C4-2B (cell line): ENCODE results near the gene OXGR1.

Experiments
- H3K27ac ChIP-seq: fragments of 450-650 bp; 2 replicates; pipeline ENCODE4 v1.5.1; 2017
- ZFX ChIP-seq: fragments of 450-650 bp; IDR thresholded peaks from 2 replicates; pipeline ENCODE4 v1.6.1; 2017
- TF ChIP-seq, protein P1 (sequence below): fragments of 450-650 bp; conservative IDR thresholded peaks from 2 replicates; pipeline ENCODE4 v1.5.1; 2017; ENCODE audit warnings: mild to moderate bottlenecking

The OXGR1 gene

DNA sequence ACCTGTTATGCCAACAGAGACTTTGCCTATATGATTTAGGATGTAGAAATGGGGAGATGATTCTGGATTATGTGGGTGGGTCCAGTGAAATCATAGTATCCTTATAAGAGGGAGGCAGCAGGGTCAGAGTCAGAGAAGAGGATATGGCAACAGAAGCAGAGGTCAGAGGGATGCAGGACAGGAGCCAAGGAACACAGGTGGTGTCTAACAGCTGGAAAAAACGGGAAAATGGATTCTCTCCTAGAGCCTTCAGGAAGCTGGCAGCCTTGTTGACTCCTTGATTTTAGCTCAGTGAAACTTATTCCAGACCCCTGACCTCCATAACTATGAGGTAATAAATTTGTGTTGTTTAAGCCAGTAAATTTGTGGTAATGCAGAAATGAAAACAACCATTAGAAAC, 28.8 kb upstream of the OXGR1 start:
- TF ChIP-seq, protein P1, sequence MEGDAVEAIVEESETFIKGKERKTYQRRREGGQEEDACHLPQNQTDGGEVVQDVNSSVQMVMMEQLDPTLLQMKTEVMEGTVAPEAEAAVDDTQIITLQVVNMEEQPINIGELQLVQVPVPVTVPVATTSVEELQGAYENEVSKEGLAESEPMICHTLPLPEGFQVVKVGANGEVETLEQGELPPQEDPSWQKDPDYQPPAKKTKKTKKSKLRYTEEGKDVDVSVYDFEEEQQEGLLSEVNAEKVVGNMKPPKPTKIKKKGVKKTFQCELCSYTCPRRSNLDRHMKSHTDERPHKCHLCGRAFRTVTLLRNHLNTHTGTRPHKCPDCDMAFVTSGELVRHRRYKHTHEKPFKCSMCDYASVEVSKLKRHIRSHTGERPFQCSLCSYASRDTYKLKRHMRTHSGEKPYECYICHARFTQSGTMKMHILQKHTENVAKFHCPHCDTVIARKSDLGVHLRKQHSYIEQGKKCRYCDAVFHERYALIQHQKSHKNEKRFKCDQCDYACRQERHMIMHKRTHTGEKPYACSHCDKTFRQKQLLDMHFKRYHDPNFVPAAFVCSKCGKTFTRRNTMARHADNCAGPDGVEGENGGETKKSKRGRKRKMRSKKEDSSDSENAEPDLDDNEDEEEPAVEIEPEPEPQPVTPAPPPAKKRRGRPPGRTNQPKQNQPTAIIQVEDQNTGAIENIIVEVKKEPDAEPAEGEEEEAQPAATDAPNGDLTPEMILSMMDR, result no peak
- TF ChIP-seq ZFX, result no peak
- no peak overlapping the region for H3K27ac ChIP-seq

DNA sequence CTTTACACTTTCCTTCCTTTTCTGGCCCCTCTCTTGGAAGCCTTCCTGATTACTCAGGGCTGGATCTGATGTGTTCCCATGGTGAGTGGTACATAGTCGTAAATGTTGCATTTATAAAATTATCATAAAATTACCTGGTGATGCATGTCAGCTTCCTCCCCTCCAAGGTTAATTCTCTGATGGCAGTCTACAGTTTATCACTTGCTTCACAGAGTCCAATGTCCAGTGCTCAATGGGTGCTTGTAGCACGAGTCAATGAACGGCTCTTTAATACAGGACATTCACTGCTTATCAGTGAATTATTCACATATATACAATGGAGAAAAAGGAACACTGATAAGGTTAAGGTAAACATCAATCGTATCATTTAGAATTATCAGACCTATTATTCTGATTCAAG, 27.0 kb upstream of the OXGR1 start:
- TF ChIP-seq, protein P1, result no peak
- no peak for TF ChIP-seq ZFX
- H3K27ac ChIP-seq, result no peak overlapping the region

DNA sequence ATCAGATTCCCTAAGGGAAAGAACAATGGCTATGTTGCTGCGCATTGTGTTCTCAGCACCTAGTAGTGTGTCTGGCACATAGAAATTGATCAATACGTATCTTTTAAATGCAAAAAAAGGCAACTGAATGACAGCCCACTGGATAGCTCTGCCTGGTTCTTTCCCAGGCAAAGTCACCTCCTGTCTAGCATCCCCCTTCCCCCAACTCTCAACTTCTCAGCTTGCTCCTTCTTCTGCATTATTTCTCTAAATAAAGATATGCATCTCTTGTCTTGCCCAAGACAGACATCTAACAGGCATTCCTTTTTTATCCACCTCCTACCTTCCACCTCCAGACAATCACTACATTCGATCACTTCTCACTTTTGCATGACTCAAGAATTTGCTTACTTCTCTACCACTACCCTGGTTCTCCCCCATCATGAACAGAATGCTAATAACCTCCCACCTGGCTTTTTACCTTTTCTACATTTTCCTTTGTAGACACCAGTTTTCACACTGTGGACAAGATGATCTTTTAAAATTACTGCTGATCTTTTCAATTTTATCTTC, 26.5 kb upstream of the OXGR1 start:
- TF ChIP-seq, protein P1, result no peak
- no peak for TF ChIP-seq ZFX
- no peak overlapping the region for H3K27ac ChIP-seq

DNA sequence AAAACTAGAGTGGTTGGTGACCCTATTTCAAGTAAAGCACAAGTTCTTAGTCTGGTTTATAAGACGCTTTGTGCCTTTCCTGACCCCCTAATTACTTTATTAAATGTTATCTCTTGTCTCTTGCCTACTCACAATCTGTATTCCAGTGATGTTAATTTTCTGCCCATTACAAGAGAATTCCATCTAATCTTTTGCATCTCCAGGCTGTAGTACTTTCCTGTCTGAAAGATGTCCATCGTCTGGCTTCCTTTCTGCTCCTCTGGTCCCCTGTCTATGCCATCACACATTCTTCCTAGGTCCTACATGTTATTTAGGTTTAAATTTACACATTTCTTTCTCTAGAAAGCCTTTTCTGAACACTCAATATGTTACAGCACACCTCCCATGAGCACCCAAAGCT, 25.9 kb upstream of the OXGR1 start:
- H3K27ac ChIP-seq, result no peak overlapping the region
- no peak for TF ChIP-seq ZFX
- TF ChIP-seq, protein P1, result no peak

DNA sequence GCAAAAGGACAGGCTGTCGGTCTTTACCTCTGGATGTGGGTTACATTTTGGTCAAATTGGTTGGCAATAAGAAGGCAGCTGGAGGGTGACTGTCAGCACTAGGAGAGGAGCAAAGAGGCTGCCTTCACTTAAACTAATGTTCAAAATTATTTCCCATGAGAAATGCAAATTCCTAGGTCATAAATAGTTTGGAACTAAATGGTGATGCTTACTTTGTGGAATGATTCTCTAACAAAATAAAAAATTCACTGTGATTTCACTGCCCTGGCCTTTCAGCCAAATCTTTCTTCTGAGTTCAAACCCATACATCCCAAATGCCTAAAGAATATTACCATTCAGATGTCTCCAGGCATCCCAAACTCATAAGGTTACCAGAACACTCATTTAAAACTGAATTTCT, 25.0 kb upstream of the OXGR1 start:
- no peak overlapping the region for H3K27ac ChIP-seq
- TF ChIP-seq ZFX, result no peak
- TF ChIP-seq, protein P1, result no peak

DNA sequence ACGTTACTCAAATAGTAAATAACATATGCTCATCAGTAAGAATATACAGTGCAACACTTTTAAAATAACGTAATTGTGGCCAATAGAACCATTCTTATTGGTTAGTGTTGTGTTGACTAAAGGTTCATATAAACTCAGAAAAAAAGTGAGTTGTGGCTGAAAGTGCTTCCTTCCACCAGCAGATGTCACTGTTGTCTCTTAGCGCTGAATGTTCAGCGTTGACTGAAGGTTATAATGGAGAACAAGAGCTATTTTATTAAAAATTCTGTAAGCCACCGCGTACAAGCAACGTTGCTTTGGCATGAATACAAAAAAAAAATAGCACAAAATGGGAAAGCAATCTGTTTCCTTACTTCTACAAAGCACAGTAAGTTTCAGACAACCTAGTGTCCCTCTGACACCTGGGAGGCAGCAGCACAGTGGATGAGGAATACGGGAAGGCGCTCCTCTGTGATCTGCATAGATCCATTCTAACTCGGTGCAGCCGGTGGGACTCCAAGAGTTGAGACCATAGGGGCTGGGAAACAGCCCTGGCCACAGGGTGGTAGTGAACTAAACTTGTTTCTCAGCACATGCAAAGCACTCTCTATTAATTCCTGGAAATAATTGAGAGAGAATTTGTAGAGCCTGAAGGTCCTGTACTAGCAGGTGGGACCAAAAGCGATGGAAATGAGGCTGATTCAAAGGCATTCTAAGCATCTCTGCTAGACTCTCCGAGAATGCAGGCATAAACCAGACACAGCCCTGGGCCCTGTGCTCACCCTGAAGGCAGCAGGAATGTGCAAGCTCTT, 23.9 kb upstream of the OXGR1 start:
- no peak for TF ChIP-seq ZFX
- TF ChIP-seq, protein P1, result peak; percentile 89
- no peak overlapping the region for H3K27ac ChIP-seq

DNA sequence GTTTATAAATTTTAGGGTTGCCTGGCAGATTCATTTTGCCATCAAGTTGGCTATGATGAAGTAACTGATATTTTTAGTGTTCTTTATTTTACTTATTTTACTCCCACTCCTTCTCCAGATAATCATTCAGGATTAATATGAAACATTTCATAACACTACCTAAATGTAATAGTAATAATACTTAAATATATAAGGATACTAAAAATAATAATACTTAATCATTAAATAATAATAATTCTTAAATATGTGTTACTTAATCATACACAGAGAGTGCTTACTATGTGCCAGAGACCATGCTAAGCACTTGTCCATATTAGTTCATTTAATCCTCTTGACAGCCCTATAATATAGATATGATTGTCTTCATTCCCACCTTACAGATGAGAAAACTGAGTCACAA, 23.0 kb upstream of the OXGR1 start:
- TF ChIP-seq, protein P1, result no peak
- TF ChIP-seq ZFX, result no peak
- no peak overlapping the region for H3K27ac ChIP-seq
